GM12873 (cell line): ENCODE data around the gene CTDSPL.

ENCODE experiments used
- CTCF ChIP-seq: IDR thresholded peaks from 2 replicates; pipeline ENCODE4 v1.5.1; 2012; ENCODE audit warnings: low read depth, mild to moderate bottlenecking, moderate library complexity, low read length, control low read depth; ENCODE audit not compliant: insufficient read depth; ENCODE audit errors: missing control alignments

Gene CTDSPL

DNA sequence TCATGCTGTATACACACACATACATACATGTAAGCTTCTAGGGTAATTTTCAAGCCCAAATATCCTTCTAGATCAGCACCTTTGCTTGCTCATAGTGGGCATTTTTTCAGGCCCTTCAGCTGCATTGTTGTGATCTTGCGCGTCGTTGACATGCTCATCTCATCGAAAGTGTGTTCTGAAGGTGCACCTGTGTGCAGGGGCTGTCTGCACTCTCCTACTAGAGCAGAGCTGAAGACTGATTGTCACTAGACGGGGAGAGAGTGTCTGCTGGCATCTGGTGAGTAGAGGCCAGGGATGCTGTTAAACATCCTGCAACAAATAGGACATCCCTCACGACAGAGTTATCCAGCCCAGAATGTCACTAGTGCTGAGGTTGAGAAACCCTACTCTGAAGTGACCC lies 93.2 kb downstream of the CTDSPL start:
- no peak for TF ChIP-seq CTCF

DNA sequence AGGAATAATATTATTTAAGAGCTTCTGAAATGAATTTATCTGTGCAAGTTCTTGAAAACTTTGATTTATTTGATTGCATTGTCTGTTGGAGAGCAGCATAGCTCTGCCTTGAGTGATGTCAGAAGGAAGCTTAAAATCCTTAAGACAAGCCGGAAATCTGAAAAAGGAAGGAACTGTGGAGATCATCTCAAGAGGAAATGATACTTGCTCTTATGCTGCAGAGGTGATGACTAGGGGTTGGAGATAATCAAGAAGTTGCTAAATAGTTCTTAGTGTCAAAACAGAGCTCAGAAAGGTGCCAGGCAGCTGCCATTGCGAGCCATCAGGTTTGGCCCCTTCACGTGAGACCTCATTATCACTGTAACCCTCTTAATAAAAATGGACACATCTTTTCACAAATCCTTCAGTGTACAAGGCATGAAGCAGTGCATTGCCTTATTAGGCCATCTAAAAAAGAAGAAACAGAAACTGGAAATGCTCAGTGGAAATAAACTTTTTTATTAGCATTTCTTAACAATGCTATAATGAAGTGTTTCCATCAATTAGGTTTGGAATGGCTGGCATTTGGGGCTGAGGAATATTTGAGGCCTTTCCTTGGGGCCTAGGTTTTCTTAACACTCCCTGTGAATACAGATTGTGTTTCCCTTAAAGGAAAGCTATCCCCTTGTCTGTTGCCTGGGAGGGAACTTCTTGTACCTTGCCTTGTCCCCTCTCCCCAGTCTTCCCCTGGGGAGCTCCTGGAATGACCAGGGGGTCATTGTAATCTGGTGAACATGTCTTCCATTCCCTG lies 94.4 kb downstream of the CTDSPL start:
- no peak for TF ChIP-seq CTCF

DNA sequence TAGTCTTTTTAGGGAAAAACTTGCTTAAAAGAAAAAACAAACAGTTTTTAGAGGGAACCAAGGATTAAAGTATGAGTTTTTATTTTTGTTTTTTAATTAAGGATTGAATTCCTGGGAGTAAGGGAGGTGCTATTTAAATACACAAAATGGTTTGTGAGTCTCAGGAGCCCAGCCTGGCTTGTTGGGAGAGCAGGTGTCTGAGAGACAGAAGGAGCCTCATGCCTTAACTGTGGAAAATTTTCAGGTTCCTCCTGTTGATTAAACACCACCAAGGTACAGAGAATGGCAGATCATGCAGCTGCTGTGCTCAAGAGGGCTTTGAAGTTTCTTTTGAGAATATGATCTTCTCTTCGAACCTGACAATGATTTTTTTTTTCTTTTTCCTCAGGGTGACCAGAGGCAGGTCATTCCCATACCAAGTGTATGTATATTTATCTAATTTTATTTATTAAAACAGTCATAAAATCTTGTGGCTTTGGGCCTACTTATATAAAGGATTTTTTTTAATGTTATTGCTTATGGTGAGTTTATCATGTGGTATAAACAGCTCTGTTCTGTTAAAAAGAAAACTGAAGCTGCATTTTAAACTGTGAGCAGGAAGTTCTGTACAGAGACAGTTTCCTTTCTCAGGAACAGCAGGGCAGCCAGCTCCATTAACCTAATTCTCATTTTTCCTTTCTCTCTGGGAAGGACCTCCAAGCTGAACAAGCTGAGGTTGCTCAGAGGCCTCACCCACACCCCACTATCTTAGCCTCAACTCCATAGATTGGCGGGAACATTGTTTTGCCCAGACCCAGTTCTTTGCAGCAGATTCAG lies 95.3 kb downstream of the CTDSPL start:
- no peak for TF ChIP-seq CTCF

- no peak for TF ChIP-seq CTCF
Observed at GRCh38 chr3:37957539-37957936, 95.9 kb downstream of the CTDSPL start.

DNA sequence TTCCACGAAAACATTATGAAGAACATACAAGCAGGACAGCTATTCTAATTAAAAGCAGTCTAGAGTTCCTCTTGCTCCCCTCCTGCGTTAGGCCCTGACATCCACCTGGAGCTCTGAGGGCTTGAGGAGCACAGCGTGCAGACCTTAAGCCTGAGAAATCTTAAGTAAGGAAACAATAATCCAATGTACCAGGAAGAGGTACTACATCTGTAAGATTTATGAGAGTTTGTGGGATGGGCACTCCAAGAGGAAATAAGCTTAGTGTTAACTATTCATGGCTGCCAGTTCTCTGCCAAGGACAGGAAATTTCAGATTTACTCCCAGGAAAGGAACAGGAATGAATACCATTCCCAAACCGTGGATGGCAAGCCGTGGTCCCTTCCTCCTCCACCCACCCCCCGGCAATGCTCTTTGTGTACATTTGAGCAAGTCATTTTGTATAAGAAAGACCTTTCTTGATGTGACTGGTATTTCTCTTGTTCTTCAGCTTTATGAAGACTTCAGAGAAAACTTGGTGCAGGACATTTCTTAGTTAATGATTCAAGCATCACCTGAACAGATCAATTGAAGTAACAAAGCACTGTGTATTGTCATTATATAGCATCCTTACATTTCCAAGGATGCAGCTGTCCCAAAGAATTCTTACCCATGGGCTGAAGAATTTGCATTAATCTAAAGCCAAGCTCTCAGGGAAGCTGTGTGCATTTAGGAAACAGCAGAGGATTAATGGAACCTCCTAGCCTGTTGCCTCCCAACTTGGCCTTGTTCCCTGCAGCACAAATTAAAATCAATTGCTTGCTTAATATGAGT lies 100.1 kb downstream of the CTDSPL start:
- no peak for TF ChIP-seq CTCF

- TF ChIP-seq CTCF: no peak
Observed at GRCh38 chr3:37963016-37963415, 101.3 kb downstream of the CTDSPL start.

DNA sequence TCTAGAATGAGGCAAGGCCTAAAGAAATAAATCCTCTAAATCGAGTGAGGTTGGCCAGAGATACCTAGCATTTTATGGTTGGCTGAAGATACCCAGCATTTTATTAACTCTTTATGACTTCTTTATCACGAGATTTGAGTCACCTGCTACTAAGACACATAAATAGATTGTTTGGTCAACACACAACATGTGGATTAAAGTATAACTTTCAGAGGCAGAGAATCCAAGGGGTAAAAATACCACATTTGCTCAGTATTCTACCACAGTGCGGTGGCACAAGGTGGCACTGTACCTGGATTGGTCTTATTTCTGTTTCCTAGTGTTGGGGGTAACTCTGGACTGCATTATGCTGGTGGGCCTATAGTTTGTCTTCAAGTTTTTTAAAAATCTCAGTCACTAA lies 102.0 kb downstream of the CTDSPL start:
- no peak for TF ChIP-seq CTCF
